Activated CD4-positive, alpha-beta T cell treated with anti-CD3 and anti-CD28 coated beads, Interleukin-10, Interleukin-2, amounts not matched to agents 100 ng/mL and 50 ng/mL, durations not matched to agents 16 hours and 8 hours (primary cell): ENCODE results near the gene RGS5.
"Not testable (repeated sequence)": the region's sequence is repeated elsewhere in the genome, so short reads cannot be mapped to it uniquely, and the experiment has no call there.

Source experiments
- DNase-seq: peaks from one replicate; pipeline ENCODE4 v3.0.0-alpha.2; 2020

RGS5 gene, protein sequence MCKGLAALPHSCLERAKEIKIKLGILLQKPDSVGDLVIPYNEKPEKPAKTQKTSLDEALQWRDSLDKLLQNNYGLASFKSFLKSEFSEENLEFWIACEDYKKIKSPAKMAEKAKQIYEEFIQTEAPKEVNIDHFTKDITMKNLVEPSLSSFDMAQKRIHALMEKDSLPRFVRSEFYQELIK

GRCh38 chr1:163202833-163203451, at the start of gene RGS5:
Gene RGS5, minus strand, starts transcription at chr1:163202916. Its CDS starts 81 bp downstream, at chr1:163202835.
- no peak for DNase-seq

DNA sequence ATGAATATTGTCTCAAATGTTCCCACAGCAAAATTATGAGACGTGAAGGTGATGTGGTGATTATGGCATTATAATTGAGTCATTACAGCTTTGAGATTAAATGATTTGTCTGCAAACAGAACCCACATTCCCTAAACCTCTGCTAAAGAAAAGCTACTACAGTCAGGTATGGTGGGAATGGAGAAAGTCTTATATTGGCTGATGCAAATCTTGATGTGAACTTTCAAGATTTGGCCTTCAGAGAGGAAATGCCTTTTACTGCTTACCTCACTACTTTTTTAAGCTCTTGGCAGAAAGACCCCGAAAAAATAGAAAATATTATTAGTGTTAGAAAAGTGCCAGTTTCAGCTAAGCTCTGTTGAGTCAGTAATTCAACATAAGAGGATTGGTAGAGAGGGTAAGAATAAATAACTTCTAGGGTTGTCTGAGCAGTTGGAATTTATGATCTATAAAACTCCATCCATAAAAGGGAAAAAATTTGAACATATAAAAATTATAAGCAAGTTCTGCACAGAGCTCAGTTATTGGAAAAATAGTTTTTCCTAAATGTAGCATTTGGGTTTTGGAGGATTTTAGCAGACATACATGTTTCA, 47.8 kb upstream of the RGS5 start:
- no peak for DNase-seq

GRCh38 chr1:163248064-163248463, 45.3 kb upstream of the RGS5 start:
- DNase-seq = no peak

GRCh38 chr1:163244648-163245047, 41.9 kb upstream of the RGS5 start:
- not testable (repeated sequence) for DNase-seq

- DNase-seq = no peak
Measured at GRCh38 chr1:163241746-163242145, 39.0 kb upstream of the RGS5 start.

DNA sequence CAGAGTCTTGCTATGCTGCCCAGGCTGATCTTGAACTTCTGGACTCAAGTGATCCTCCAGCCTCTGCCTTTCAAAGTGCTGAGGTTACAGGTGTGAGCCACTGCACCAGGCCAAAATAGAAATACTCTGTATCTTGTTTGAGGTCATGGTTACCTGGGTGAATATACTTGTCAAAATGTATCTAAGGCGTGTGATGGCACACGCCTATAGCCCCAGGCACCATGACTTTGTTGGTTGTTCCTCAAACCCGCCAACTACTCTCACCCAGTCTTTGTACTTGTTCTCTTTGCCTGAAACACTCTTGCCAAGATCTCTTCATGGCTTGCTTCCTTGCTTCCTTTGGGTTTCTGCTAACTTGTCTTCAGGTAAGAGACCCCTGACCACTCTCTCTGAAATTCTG, 38.0 kb upstream of the RGS5 start:
- no peak for DNase-seq

DNA sequence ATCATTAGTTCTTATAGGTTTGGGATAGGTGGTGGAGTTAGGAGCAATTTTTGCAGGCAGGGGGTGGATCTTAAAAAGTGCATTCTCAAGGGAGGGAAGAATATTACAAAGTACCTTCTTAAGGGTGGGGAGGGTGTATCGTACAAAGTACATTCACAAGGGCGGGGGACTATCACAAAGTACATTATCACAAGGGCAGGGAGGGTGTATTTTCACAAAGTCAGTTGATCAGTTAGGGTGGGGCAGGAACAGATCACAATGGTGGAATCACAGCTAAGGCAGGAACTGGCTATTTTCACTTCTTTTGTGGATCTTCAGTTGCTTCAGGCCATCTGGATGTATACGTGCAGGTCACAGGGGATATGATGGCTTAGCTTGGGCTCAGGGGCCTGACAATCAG, 30.9 kb upstream of the RGS5 start:
- not testable (repeated sequence) for DNase-seq

DNA sequence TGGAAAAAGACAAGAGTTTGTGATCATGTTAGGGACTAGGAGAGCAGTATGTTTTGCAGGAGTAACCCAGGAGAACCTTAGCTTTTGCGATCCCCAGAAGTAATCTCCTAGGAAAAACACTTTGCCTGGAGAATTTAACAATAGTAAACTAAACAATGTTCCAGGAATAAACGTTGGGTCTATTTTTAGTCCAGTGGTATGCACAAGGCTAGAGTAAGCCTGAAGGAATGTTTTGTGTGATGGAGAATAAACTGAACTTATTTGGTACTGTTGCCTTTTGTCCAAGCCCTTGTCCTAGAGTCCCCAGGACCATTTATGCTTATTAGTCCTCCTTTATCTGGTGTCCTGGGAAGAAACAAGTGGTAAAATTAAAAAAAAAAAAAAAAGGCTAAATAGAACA, 28.7 kb upstream of the RGS5 start:
- DNase-seq = no peak

- no peak for DNase-seq
Measured at GRCh38 chr1:163230827-163231226, 28.1 kb upstream of the RGS5 start.

GRCh38 chr1:163228271-163228670, 25.6 kb upstream of the RGS5 start:
- DNase-seq = not testable (repeated sequence)

DNA sequence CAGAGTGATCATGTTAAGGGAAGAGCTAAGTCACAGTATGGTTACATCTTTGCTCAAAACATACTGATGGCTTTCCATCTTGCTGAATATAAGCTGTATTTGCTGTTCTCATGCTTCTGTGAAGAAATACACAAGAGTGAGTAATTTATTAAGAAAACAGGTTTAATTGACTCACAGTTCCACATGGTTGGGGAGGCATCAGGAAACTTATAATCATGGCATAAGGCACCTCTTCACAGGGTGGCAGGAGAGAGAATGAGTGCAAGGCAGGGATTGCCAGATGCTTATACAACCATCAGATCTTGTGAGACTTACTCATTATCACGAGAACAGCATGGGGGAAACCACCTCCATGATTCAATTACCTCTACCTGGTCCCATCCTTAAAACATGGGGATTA, 24.4 kb upstream of the RGS5 start:
- no peak for DNase-seq

DNA sequence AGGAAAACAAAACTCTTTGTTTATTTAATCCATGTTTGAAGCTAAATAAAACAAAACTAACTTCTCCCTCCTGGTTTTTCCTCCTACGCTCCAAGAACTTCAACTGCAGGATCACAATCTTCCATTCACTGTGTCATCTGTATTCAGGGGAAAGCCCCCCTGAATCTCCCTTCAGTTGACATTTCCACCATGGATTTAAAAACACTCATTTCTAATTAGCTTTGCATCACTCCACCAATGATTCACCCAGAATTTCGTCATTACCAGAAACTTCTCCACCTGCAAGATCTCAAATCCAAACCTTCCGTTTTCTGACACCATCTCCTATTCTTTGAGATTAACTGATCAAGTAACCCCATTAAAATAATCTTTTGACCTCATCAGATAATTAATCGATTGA, 10.9 kb upstream of the RGS5 start:
- no peak for DNase-seq

DNA sequence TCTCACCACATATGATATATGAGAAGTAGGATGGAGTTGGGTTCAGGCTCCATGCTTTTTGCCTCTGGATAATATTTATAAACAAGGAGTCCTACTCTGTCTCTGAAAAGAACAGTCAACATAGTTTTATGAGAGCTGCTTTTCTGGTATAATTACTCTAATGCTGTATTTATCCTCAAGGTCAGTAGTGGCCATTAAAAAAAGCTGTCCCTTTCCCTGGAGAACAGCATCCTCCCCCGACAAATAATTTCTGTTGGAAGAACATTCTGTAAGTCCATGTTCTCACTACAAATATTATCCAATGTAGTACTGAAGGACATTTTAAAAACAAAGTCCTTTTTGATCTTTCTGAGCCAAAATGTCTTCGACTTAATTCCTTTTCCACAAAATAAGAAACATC, 9.0 kb upstream of the RGS5 start:
- DNase-seq = no peak

- DNase-seq = no peak
Measured at GRCh38 chr1:163205513-163205912, 2.8 kb upstream of the RGS5 start.

GRCh38 chr1:163203561-163203960, 845 bp upstream of the RGS5 start:
- DNase-seq = no peak

GRCh38 chr1:163201906-163202305, 810 bp downstream of the RGS5 start:
- no peak for DNase-seq

DNA sequence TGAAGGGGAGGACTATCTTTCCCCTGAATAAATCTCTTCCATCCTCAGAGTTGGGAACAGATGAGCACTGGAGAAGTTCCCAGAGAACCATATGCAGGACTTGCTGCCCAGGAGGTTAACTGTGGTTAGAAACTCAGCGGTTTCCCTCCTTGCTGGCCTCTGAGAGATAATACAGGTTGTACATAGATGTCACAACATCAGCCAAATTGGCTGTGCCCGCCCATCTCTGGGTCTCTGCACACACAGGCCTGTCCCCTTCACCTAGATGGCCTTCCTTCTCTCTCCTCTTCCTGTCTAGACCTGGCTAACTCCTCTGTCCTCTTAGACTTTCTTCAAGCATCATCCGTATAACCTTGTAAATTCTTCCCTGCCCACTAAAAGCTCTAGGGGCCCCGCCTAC, 5.7 kb downstream of the RGS5 start:
- DNase-seq = no peak

GRCh38 chr1:163196449-163196787, 6.3 kb downstream of the RGS5 start:
- DNase-seq = no peak

DNA sequence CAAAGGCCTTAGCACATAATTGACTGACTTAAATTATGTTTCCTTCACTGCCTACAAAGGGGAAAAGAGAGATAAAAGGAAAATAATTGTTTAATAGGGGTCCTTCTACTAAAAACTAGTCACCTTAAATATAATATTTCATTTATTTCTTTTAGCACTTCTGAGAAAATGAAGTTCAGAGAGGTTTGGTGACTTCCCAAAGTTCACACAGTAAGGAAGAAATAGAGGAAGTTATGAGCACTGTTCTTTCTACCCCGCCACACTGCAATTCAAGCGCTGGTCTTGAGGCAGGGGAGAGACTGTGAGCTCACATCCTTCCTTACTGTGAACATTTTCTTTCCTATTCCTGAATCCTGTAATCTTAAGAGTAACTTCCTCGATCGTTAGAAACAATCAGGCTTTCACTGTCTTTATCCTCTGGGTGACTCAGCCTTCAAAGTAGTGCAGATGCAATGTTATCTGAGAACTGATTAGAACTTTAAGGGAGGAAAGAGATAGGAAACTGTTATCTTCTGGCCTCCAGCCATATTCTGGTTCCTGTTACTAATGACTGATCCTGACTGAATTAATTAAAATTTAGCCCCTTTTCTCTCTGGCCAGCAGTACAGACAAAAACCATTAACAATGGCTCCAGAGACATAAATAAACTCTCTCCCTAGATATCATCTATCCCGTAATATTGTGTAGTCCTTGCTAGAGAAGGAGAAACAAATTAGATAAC, 6.8 kb downstream of the RGS5 start:
- no peak for DNase-seq

DNA sequence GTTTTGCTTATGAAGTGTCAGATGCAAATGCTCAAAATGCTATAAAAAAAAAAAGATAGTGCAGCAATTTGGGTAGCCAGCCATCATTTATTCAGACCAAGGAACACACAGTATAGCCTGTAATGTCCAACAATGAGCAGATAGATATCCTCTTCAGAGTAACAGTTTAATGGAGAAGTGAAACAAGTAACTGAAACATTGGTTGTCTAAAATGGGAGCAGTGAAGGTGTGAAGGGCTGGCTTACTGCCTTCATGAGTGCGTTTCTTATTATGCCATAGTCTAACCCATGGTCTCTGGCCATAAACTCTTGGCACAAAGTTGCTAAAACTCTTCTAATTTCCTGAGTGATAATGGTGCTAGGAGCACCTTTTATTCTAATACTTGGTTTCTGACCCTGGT, 11.4 kb downstream of the RGS5 start:
- DNase-seq = no peak

- no peak for DNase-seq
Measured at GRCh38 chr1:163188947-163189346, 13.8 kb downstream of the RGS5 start.

- DNase-seq = no peak
Measured at GRCh38 chr1:163187849-163188248, 14.9 kb downstream of the RGS5 start.

- no peak for DNase-seq
Measured at GRCh38 chr1:163186862-163187261, 15.9 kb downstream of the RGS5 start.

GRCh38 chr1:163182330-163182949, 20.3 kb downstream of the RGS5 start:
- no peak for DNase-seq
